Measurements from ENCODE around the gene GPR180. TPM values are rescaled to one million over a fixed set of nuclear protein-coding genes. Genes with fewer than 3 reads are reported as not detected.

The GPR180 gene
- total and polyA plus RNA-seq, 2 experiments from 2014 or later = 3.7 to 9.5 TPM

GRCh38 chr13:94674609-94675348 is 73.1 kb downstream of the GPR180 start:
- H3K9me3 Mint-ChIP-seq = no peaks in the 10 kb centered on the region
- no peaks in the 10 kb centered on the region for H3K27me3 ChIP-seq (ENCODE audit: insufficient read depth)
- no peaks in the 10 kb centered on the region for H3K79me2 ChIP-seq (replicated peaks; ENCODE audit: insufficient read depth)
- peaks cover 11% of the 10 kb centered on the region for H3K4me1 ChIP-seq (ENCODE audit: insufficient read depth)
- no peaks in the 10 kb centered on the region for H3K27me3 Mint-ChIP-seq (ENCODE audit: insufficient read depth, low read depth, poor library complexity)
- H3K27ac Mint-ChIP-seq = no peak overlapping the region
- H3K4me1 Mint-ChIP-seq = peaks cover 15% of the 10 kb centered on the region
- H3K4me3 Mint-ChIP-seq = no peak overlapping the region
- no peak overlapping the region for H3K27ac ChIP-seq (ENCODE audit: low read depth)
- peak; percentile 94 for ATAC-seq
- no peak overlapping the region for H3K4me2 ChIP-seq
- H3K36me3 Mint-ChIP-seq (ENCODE audit: low read depth) = no peaks in the 10 kb centered on the region
- no peaks in the 10 kb centered on the region; the same call in 1 of the 2 replicates for H3K9me2 ChIP-seq (ENCODE audit: insufficient read depth)
- no peaks in the 10 kb centered on the region for H3F3A ChIP-seq (replicated peaks; ENCODE audit: low read depth)
- peak; percentile 94 for DNase-seq (ENCODE audit: low spot score)
- no peak for TF ChIP-seq JUNB (IDR thresholded peaks at IDR 0.05; ENCODE audit: unreplicated experiment)
- TF ChIP-seq CTCF (conservative IDR thresholded peaks at IDR 0.05; ENCODE audit: low read depth in 2 of 2) = peak; percentile 78 to 87
- H4K20me1 ChIP-seq (replicated peaks; ENCODE audit: insufficient read depth) = no peaks in the 10 kb centered on the region
- no peaks in the 10 kb centered on the region for H3K36me3 ChIP-seq (ENCODE audit: insufficient read depth)
- no peak overlapping the region for H3K4me3 ChIP-seq
- no peak overlapping the region for H2AFZ ChIP-seq

- no peak overlapping the region for H3K27ac Mint-ChIP-seq
- H3K4me1 Mint-ChIP-seq = peaks cover 15% of the 10 kb centered on the region
- Histone ChIP-seq H4K20me1 (replicated peaks; ENCODE audit: insufficient read depth) (no peaks in the 10 kb centered on the region), H3K4me1 (ENCODE audit: insufficient read depth) (peaks cover 11% of the 10 kb centered on the region), H3K27me3 (ENCODE audit: insufficient read depth) (no peaks in the 10 kb centered on the region), H3K9me2 (ENCODE audit: insufficient read depth) (no peaks in the 10 kb centered on the region; the same call in 1 of the 2 replicates), H3K4me2 (no peak overlapping the region), H3K79me2 (replicated peaks; ENCODE audit: insufficient read depth) (no peaks in the 10 kb centered on the region), H3K36me3 (ENCODE audit: insufficient read depth) (no peaks in the 10 kb centered on the region), H2AFZ (no peak overlapping the region), H3K4me3 (no peak overlapping the region), H3F3A (replicated peaks; ENCODE audit: low read depth) (no peaks in the 10 kb centered on the region), H3K27ac (ENCODE audit: low read depth) (no peak overlapping the region)
- DNase-seq (ENCODE audit: low spot score) (peak; percentile 31), ATAC-seq (peak; percentile 55)
- no peaks in the 10 kb centered on the region for H3K9me3 Mint-ChIP-seq
- H3K4me3 Mint-ChIP-seq = no peak overlapping the region
- no peaks in the 10 kb centered on the region for H3K36me3 Mint-ChIP-seq (ENCODE audit: low read depth)
- H3K27me3 Mint-ChIP-seq (ENCODE audit: insufficient read depth, low read depth, poor library complexity) = no peaks in the 10 kb centered on the region
- TF ChIP-seq NANOG (IDR thresholded peaks at IDR 0.05; ENCODE audit: borderline replicate concordance) (no peak), CTCF (conservative IDR thresholded peaks at IDR 0.05; ENCODE audit: low read depth in 2 of 2) (no peak), POLR2AphosphoS5 (IDR thresholded peaks at IDR 0.05; ENCODE audit: low read depth) (no peak), REST (IDR thresholded peaks at IDR 0.05; ENCODE audit: unreplicated experiment) (no peak), ZNF331 (CRISPR knock-in tag; IDR thresholded peaks at IDR 0.05; ENCODE audit: low read depth) (no peak), JUNB (IDR thresholded peaks at IDR 0.05; ENCODE audit: unreplicated experiment) (no peak), ZNF114 (CRISPR knock-in tag; IDR thresholded peaks at IDR 0.05) (no peak), EZH2phosphoT487 (IDR thresholded peaks at IDR 0.05; ENCODE audit: unreplicated experiment) (no peak)
- TF ChIP-seq, protein P1, sequence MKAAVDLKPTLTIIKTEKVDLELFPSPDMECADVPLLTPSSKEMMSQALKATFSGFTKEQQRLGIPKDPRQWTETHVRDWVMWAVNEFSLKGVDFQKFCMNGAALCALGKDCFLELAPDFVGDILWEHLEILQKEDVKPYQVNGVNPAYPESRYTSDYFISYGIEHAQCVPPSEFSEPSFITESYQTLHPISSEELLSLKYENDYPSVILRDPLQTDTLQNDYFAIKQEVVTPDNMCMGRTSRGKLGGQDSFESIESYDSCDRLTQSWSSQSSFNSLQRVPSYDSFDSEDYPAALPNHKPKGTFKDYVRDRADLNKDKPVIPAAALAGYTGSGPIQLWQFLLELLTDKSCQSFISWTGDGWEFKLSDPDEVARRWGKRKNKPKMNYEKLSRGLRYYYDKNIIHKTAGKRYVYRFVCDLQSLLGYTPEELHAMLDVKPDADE (IDR thresholded peaks at IDR 0.05) = no peak
Measured at GRCh38 chr13:94677799-94678198, 76.1 kb downstream of the GPR180 start.
